K562 (cell line): ENCODE measurements around the gene PCK2. TPM values are rescaled to one million over a fixed set of nuclear protein-coding genes. Genes with fewer than 3 reads are reported as not detected.
A peak's percentile ranks its signal among the peaks of the same experiment; 100 is the strongest.

Experiments used
- GATAD2A ChIP-seq: fragments of 450-650 bp; IDR thresholded peaks from 2 replicates; pipeline ENCODE4 v1.6.1; 2017
- HNRNPUL1 ChIP-seq: fragments of 200-400 bp; formaldehyde crosslinking; IDR thresholded peaks from 2 replicates; pipeline ENCODE4 v1.6.1; 2017; ENCODE audit warnings: low read length
- MXI1 ChIP-seq: IDR thresholded peaks from 2 replicates; pipeline ENCODE4 v1.6.1; 2011; ENCODE audit warnings: low read depth, mild to moderate bottlenecking, improper control_type of control experiment, low read length
- MYC ChIP-seq, 2 experiments: fragments of 250-450 bp in 1 of 2; sonication (Bioruptor Pico) in 1 of 2; IDR thresholded peaks; 2 replicates each; pipeline versions ENCODE4 v1.5.1 to v1.6.1; 2012 to 2021; ENCODE audit warnings: low read depth in 2 of 2, borderline replicate concordance in 1 of 2, improper control_type of control experiment in 1 of 2, low read length in 1 of 2, mild to moderate bottlenecking in 1 of 2, moderate library complexity in 1 of 2
- PHB2 ChIP-seq: fragments of 450-650 bp; IDR thresholded peaks from 2 replicates; pipeline ENCODE4 v1.6.1; 2017; ENCODE audit warnings: low read depth
- PRDM10 ChIP-seq: fragments of 450-650 bp; IDR thresholded peaks from 2 replicates; pipeline ENCODE4 v1.6.1; 2018; ENCODE audit not compliant: partially characterized antibody
- SMARCB1 ChIP-seq: IDR thresholded peaks from 2 replicates; pipeline ENCODE4 v1.6.1; 2011; ENCODE audit warnings: improper control_type of control experiment, low read depth; ENCODE audit not compliant: insufficient read length
- TAF1 ChIP-seq: IDR thresholded peaks from 2 replicates; pipeline ENCODE4 v1.6.1; 2011; ENCODE audit warnings: mild to moderate bottlenecking, low read length, moderate library complexity; ENCODE audit not compliant: insufficient read depth, control insufficient read depth, severe bottlenecking; ENCODE audit errors: extremely low read depth
- TFAM ChIP-seq: fragments of 250-450 bp; sonication (Bioruptor Pico); conservative IDR thresholded peaks from 2 replicates; pipeline ENCODE4 v1.5.0; 2021; ENCODE audit warnings: mild to moderate bottlenecking, moderate library complexity
- VEZF1 ChIP-seq: fragments of 200-800 bp; sonication (Bioruptor generic); IDR thresholded peaks from 2 replicates; pipeline ENCODE4 v1.6.1; 2017; ENCODE audit warnings: missing genetic modification characterization, missing compliant biosample characterization
- YY1 ChIP-seq, 3 experiments: IDR thresholded peaks; 2 replicates each; pipeline ENCODE4 v1.6.1; 2011; ENCODE audit warnings: low read length in 2 of 3, mild to moderate bottlenecking in 2 of 3, moderate library complexity in 2 of 3, borderline replicate concordance in 1 of 3, control low read depth in 1 of 3, low read depth in 1 of 3; ENCODE audit not compliant: insufficient read depth in 3 of 3, insufficient replicate concordance in 2 of 3, control insufficient read depth in 1 of 3, insufficient read length in 1 of 3; ENCODE audit errors: extremely low read depth in 1 of 3
- ZNF121 ChIP-seq: sonication (generic); formaldehyde crosslinking; conservative IDR thresholded peaks from 2 replicates; pipeline ENCODE4 v1.8.0; 2022; ENCODE audit warnings: missing genetic modification reagents
- ZNF175 ChIP-seq: fragments of 200-800 bp; sonication (Bioruptor generic); IDR thresholded peaks from 2 replicates; pipeline ENCODE4 v1.6.1; 2016; ENCODE audit warnings: low read depth, mild to moderate bottlenecking, missing genetic modification characterization, missing compliant biosample characterization
- ZNF24 ChIP-seq: fragments of 450-650 bp; IDR thresholded peaks from 2 replicates; pipeline ENCODE4 v1.6.1; 2016
- ZNF644 ChIP-seq: fragments of 200-800 bp; sonication (Bioruptor generic); IDR thresholded peaks from 2 replicates; pipeline ENCODE4 v1.6.1; 2016; ENCODE audit warnings: low read depth, missing genetic modification characterization, missing compliant biosample characterization
- ZSCAN32 ChIP-seq: fragments of 450-650 bp; formaldehyde crosslinking; IDR thresholded peaks from 2 replicates; pipeline ENCODE4 v1.4.0; 2020; ENCODE audit warnings: mild to moderate bottlenecking, moderate library complexity
- polyA plus RNA-seq, 8 experiments: library from polyadenylated mRNA; depleted of rRNA in 4 of 8; stranded (reverse) in 5 of 8; unstranded in 3 of 8; fragments of >200 nt; fragmentation: Nextera tagmentation in 2 of 8; fragmentation: Illumina TruSeq in 1 of 8; extraction: Ambion mirVana in 2 of 8; extraction: Trizol in 1 of 8; gene quantifications; 2 replicates each; pipeline versions ENCODE4 v1.2.1 to v1.2.3, GENCODE V29; 2011 to 2014; ENCODE audit warnings: inconsistent platforms in 1 of 8, missing spikeins in 1 of 8
- total RNA-seq, 7 experiments: library from RNA; depleted of rRNA in 6 of 7; stranded (reverse); fragments of >200 nt in 6 of 7; fragmentation: Illumina TruSeq in 2 of 7; extraction: Trizol in 2 of 7; gene quantifications; 2 replicates each; pipeline versions ENCODE4 v1.2.1 to v1.2.3, GENCODE V29; 2011 to 2021; ENCODE audit warnings: low replicate concordance in 1 of 7
- TF ChIP-seq, protein P1 (sequence below): sonication (generic); formaldehyde crosslinking; IDR thresholded peaks from 2 replicates; pipeline ENCODE4 v1.8.0; 2022; ENCODE audit warnings: mild to moderate bottlenecking, low read depth, missing genetic modification reagents
- TF ChIP-seq, protein P2 (sequence below): fragments of 450-650 bp; IDR thresholded peaks from 2 replicates; pipeline ENCODE4 v1.6.1; 2016; ENCODE audit warnings: borderline replicate concordance

PCK2 gene
- total and polyA plus RNA-seq, 9 of the 15 experiments (the other 6 are each of a cell fraction or from before 2014, with no cell fraction given) = 3.3 to 60.9 (median 30.4) TPM

- TF ChIP-seq TAF1 = peak; percentile 29
- TF ChIP-seq ZNF644 (tag) = no peak
- TF ChIP-seq, protein P1, sequence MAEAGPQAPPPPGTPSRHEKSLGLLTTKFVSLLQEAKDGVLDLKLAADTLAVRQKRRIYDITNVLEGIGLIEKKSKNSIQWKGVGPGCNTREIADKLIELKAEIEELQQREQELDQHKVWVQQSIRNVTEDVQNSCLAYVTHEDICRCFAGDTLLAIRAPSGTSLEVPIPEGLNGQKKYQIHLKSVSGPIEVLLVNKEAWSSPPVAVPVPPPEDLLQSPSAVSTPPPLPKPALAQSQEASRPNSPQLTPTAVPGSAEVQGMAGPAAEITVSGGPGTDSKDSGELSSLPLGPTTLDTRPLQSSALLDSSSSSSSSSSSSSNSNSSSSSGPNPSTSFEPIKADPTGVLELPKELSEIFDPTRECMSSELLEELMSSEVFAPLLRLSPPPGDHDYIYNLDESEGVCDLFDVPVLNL (CRISPR knock-in tag) = no peak
- TF ChIP-seq HNRNPUL1 = no peak
- no peak for TF ChIP-seq ZNF24
- TF ChIP-seq SMARCB1 = no peak
- TF ChIP-seq ZNF121 = no peak
- peak; percentile 43; the same call in 1 of the 2 replicates for TF ChIP-seq MXI1
- no peak for TF ChIP-seq ZNF175 (CRISPR knock-in tag)
- no peak for TF ChIP-seq PHB2
- TF ChIP-seq VEZF1 = peak; percentile 87
- TF ChIP-seq ZSCAN32 (CRISPR knock-in tag) = no peak
- TF ChIP-seq PRDM10 = peak; percentile 43
- TF ChIP-seq, protein P2, sequence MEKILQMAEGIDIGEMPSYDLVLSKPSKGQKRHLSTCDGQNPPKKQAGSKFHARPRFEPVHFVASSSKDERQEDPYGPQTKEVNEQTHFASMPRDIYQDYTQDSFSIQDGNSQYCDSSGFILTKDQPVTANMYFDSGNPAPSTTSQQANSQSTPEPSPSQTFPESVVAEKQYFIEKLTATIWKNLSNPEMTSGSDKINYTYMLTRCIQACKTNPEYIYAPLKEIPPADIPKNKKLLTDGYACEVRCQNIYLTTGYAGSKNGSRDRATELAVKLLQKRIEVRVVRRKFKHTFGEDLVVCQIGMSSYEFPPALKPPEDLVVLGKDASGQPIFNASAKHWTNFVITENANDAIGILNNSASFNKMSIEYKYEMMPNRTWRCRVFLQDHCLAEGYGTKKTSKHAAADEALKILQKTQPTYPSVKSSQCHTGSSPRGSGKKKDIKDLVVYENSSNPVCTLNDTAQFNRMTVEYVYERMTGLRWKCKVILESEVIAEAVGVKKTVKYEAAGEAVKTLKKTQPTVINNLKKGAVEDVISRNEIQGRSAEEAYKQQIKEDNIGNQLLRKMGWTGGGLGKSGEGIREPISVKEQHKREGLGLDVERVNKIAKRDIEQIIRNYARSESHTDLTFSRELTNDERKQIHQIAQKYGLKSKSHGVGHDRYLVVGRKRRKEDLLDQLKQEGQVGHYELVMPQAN = peak; percentile 79; the same call in 1 of the 2 replicates
- TF ChIP-seq MYC (IDR thresholded peaks at IDR 0.05; ENCODE audit: low read depth, low read length) = peak; percentile 60
- TF ChIP-seq MYC (CRISPR knock-in tag; IDR thresholded peaks at IDR 0.05; ENCODE audit: borderline replicate concordance, low read depth) = no peak
- peak in 1 of 3 experiments; percentile 46 for TF ChIP-seq YY1 (IDR thresholded peaks at IDR 0.05; ENCODE audit: borderline replicate concordance in 1 of 3, control insufficient read depth in 1 of 3, extremely low read depth in 1 of 3, insufficient read depth in 3 of 3, insufficient read length in 1 of 3, insufficient replicate concordance in 2 of 3, low read depth in 1 of 3, low read length in 2 of 3)
- TF ChIP-seq GATAD2A = no peak
- TF ChIP-seq TFAM (CRISPR knock-in tag) = no peak
These were observed 52.4 kb downstream of the PCK2 start, which contains the start of gene PSME2 (continued) for GRCh38 chr14:24146453-24146977.
